ENCODE measurements around the gene RLN1.

DNA sequence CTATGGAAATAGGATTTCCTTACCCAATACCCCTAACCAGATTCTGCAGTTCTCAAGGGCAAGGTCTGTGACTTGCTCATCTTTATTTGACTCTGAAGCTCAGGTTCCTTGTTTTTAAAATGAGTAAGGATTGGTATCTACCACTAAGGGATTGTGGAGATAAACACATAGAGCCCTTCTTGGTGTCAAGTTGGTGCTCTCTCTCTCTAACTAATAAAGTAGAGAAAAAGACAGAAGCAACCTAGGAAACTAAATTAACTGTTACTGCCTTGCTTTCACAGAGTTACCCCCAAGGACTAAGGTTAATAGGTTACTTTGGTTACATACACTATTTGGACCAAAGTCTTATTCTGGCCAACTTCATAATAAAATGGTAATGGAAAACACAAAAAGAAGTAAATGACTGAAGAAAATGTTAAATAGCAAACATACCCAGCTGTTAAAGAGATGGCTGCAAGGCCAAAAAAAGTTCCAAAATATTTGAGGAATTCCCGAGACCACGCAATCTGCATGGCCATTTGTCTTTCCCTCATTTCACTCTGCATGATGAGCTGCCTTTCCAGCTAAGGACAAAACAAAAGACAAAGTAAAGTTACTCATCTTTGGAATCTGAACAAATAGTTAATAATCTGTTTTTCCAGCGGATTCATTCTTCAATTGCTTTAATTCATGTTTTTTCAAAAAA lies 21.8 kb upstream of the RLN1 start:
- no peak for TF ChIP-seq ZFX (IDR thresholded peaks at IDR 0.05)
- TF ChIP-seq, protein P1, sequence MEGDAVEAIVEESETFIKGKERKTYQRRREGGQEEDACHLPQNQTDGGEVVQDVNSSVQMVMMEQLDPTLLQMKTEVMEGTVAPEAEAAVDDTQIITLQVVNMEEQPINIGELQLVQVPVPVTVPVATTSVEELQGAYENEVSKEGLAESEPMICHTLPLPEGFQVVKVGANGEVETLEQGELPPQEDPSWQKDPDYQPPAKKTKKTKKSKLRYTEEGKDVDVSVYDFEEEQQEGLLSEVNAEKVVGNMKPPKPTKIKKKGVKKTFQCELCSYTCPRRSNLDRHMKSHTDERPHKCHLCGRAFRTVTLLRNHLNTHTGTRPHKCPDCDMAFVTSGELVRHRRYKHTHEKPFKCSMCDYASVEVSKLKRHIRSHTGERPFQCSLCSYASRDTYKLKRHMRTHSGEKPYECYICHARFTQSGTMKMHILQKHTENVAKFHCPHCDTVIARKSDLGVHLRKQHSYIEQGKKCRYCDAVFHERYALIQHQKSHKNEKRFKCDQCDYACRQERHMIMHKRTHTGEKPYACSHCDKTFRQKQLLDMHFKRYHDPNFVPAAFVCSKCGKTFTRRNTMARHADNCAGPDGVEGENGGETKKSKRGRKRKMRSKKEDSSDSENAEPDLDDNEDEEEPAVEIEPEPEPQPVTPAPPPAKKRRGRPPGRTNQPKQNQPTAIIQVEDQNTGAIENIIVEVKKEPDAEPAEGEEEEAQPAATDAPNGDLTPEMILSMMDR (conservative IDR thresholded peaks at IDR 0.05) = no peak
